GM10847 (cell line): ENCODE results near the gene INTS14.

Experiments
- POLR2A ChIP-seq: IDR thresholded peaks from 2 replicates; pipeline ENCODE4 v1.6.1; 2011; ENCODE audit not compliant: insufficient read length; ENCODE audit errors: extremely low read depth

Gene INTS14

GRCh38 chr15:65611888-65612615, 1.1 kb upstream of the INTS14 start:
- no peak for TF ChIP-seq POLR2A

GRCh38 chr15:65603559-65603958, 7.4 kb downstream of the INTS14 start:
- TF ChIP-seq POLR2A: no peak

DNA sequence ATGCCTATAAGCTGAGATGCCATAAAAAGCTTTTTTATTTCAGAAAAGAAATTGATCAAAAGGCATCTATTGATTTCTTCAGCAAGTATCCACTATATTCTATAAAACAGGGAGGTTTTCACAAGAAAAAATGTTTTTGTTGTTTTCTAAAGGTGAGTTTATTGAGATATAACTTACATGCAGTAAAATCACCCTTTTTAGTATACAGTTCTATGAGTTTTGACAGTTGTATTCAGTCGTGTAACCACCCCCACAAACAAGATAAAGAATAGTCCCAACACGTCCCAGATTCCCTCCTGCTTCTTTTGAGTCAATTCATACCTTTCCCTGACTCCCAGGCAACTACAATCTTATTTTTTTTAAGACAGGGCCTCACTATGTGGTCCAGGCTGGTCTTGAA, 7.8 kb downstream of the INTS14 start:
- no peak for TF ChIP-seq POLR2A

DNA sequence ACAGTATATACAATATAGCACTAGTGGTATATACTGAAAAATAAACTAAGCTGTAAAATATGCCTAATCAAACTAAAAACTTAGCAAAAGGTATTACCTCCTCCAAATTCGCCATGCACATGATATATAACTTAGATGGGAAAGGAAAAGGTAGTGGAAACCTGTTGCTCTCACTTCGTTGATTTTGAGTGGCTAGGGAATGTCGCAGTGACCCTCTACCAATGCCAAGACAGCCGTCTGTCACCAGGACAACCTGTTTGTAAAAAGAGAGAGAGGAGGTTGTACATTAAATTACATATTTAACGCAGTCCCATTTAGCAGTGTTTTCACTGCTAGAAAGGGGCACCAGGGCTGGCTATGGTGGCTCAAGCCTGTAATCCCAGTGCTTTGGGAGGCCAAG, 11.3 kb downstream of the INTS14 start:
- TF ChIP-seq POLR2A: no peak

GRCh38 chr15:65598468-65598867, 12.5 kb downstream of the INTS14 start:
- TF ChIP-seq POLR2A: no peak

DNA sequence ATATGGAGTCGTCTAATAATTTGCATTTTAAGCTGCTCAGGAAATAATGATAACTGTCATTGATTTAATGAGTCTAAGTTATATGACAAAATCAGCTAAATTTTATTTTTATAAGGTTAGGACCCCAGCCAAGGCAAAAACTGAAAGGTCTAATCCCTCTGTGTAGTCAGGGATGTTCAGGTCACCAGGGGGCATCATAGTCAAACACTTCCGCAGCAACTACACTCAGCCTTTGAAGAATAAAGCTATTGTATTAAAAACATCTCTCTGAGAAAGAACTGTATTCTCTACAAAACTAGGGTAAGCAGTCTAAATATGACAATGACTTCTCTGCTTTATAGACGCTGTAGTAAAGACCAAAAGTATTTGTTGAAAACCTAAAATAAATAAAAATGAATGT, 15.0 kb downstream of the INTS14 start:
- no peak for TF ChIP-seq POLR2A

GRCh38 chr15:65587094-65587493, 23.8 kb downstream of the INTS14 start:
- no peak for TF ChIP-seq POLR2A

- no peak for TF ChIP-seq POLR2A
Measured at GRCh38 chr15:65584241-65584640, 26.7 kb downstream of the INTS14 start.

DNA sequence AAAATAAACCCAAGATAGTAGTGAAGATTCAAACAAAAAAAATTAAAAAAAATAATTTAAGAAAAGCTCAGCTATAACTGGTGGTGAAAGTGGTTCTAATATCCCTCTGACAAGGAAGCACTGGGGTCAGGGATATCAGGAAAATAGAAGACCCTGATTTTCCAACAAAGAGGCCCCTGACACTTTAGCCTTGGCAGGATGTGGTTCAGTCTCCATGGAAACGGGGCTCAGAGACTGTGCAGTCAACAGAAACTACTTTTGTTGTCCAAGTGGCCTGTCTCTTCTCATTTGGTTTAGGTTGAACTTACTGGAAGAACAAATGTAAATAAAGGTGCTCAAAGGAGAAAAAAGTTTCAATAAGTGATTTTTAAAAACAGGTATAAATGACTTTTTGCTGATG, 27.2 kb downstream of the INTS14 start:
- no peak for TF ChIP-seq POLR2A

- no peak for TF ChIP-seq POLR2A
Measured at GRCh38 chr15:65580287-65580686, 30.6 kb downstream of the INTS14 start.

- no peak for TF ChIP-seq POLR2A
Measured at GRCh38 chr15:65579762-65580161, 31.2 kb downstream of the INTS14 start.

GRCh38 chr15:65578904-65579728, 31.8 kb downstream of the INTS14 start:
- TF ChIP-seq POLR2A: no peak

DNA sequence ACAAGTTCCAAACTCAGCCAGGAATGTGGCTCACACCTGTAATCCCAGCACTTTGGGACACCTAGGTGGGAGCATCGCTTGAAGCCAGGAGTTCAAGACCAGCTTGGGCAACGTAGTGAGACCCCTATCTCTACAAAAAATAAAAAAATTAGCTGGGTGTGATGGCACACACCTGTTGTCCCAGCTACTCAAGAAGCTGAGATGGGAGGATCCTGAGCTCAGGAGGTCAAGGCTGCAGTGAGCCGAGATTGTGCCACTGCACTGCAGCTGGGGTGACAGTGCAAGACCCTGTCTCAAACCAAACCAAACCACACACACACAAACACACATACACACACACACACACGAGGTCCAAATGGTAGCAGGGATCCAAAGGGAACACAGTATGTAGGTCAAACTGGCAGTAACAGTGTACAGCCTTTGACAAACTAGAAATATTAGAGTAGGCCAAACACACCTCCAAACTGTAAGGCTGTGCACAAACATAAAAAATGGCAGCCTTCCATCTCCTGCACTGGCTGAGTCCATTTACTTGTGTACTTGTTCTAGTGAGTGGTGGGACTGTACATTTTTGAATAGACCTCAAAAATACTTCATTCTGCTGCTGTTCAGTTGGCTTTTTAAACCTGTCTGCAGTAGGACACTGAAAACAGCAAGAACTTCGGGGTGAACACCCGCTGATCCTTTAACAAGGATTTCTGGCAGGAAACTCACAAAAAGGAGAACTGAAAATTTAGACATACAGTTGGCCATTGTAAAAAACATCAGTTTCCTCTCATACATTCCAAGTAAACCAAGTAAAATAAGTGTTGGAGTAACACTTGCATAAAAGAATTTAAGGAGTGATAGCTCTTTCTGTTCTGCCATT, 33.6 kb downstream of the INTS14 start:
- no peak for TF ChIP-seq POLR2A

- TF ChIP-seq POLR2A: no peak
Measured at GRCh38 chr15:65576664-65577063, 34.3 kb downstream of the INTS14 start.

GRCh38 chr15:65571971-65572370, 39.0 kb downstream of the INTS14 start:
- TF ChIP-seq POLR2A: no peak
